Measurements from ENCODE around the gene TNFRSF6B.
A peak's percentile ranks its signal among the peaks of the same experiment; 100 is the strongest.

TNFRSF6B gene

GRCh38 chr20:63685269-63686026 lies 11.0 kb upstream of the TNFRSF6B start:
- intact Hi-C loops (cut with micrococcal nuclease), result loop anchor here (2.0 kb wide), 2 partner anchors 27 to 147 kb away; partner anchors contain the start of gene RTEL1
- no peaks in the 10 kb centered on the region for H3K9me3 Mint-ChIP-seq
- H3K27me3 Mint-ChIP-seq, result no peaks in the 10 kb centered on the region
- peak overlapping the region; percentile 100 for H3K27ac Mint-ChIP-seq
- H3K4me1 Mint-ChIP-seq (ENCODE audit: low read depth), result peaks cover 73% of the 10 kb centered on the region
- peak overlapping the region; percentile 55 for H3K4me3 Mint-ChIP-seq
- peaks cover 83% of the 10 kb centered on the region for H3K36me3 Mint-ChIP-seq (ENCODE audit: low read depth)

GRCh38 chr20:63686094-63686491 lies 10.4 kb upstream of the TNFRSF6B start:
- H3K27ac Mint-ChIP-seq, result peak overlapping the region; percentile 100
- H3K4me1 Mint-ChIP-seq (ENCODE audit: low read depth), result peaks cover 77% of the 10 kb centered on the region
- H3K9me3 Mint-ChIP-seq, result no peaks in the 10 kb centered on the region
- H3K4me3 Mint-ChIP-seq, result peak overlapping the region; percentile 58
- intact Hi-C loops (cut with micrococcal nuclease), result loop anchor here (2.0 kb wide), 2 partner anchors 27 to 147 kb away; partner anchors contain the start of gene RTEL1
- no peaks in the 10 kb centered on the region for H3K27me3 Mint-ChIP-seq
- peaks cover 83% of the 10 kb centered on the region for H3K36me3 Mint-ChIP-seq (ENCODE audit: low read depth)

GRCh38 chr20:63686492-63687321 lies 9.7 kb upstream of the TNFRSF6B start:
- Mint-ChIP-seq H3K9me3 (no peaks in the 10 kb centered on the region), H3K4me3 (peak overlapping the region; percentile 58), H3K4me1 (ENCODE audit: low read depth) (peaks cover 83% of the 10 kb centered on the region), H3K36me3 (ENCODE audit: low read depth) (peaks cover 83% of the 10 kb centered on the region), H3K27ac (peak overlapping the region; percentile 100), H3K27me3 (no peaks in the 10 kb centered on the region)
- intact Hi-C loops (cut with micrococcal nuclease), result loop anchor here (2.0 kb wide), 2 partner anchors 28 to 148 kb away; partner anchors contain the start of gene RTEL1

GRCh38 chr20:63687419-63688178 lies 8.9 kb upstream of the TNFRSF6B start:
- Mint-ChIP-seq H3K27ac (peak overlapping the region; percentile 100), H3K27me3 (no peaks in the 10 kb centered on the region), H3K9me3 (no peaks in the 10 kb centered on the region), H3K36me3 (ENCODE audit: low read depth) (peaks cover 84% of the 10 kb centered on the region), H3K4me3 (no peak overlapping the region), H3K4me1 (ENCODE audit: low read depth) (peaks cover 86% of the 10 kb centered on the region)
- intact Hi-C loops (cut with micrococcal nuclease), result loop anchor here (2.0 kb wide), 2 partner anchors 29 to 149 kb away; partner anchors contain the start of gene RTEL1

GRCh38 chr20:63688228-63689045 lies 8.0 kb upstream of the TNFRSF6B start:
- Mint-ChIP-seq H3K4me3 (peak overlapping the region; percentile 30), H3K27me3 (no peaks in the 10 kb centered on the region), H3K36me3 (ENCODE audit: low read depth) (peaks cover 85% of the 10 kb centered on the region), H3K27ac (peak overlapping the region; percentile 100), H3K9me3 (no peaks in the 10 kb centered on the region), H3K4me1 (ENCODE audit: low read depth) (peaks cover 79% of the 10 kb centered on the region)
- intact Hi-C loops (cut with micrococcal nuclease), result no loop called here

DNA sequence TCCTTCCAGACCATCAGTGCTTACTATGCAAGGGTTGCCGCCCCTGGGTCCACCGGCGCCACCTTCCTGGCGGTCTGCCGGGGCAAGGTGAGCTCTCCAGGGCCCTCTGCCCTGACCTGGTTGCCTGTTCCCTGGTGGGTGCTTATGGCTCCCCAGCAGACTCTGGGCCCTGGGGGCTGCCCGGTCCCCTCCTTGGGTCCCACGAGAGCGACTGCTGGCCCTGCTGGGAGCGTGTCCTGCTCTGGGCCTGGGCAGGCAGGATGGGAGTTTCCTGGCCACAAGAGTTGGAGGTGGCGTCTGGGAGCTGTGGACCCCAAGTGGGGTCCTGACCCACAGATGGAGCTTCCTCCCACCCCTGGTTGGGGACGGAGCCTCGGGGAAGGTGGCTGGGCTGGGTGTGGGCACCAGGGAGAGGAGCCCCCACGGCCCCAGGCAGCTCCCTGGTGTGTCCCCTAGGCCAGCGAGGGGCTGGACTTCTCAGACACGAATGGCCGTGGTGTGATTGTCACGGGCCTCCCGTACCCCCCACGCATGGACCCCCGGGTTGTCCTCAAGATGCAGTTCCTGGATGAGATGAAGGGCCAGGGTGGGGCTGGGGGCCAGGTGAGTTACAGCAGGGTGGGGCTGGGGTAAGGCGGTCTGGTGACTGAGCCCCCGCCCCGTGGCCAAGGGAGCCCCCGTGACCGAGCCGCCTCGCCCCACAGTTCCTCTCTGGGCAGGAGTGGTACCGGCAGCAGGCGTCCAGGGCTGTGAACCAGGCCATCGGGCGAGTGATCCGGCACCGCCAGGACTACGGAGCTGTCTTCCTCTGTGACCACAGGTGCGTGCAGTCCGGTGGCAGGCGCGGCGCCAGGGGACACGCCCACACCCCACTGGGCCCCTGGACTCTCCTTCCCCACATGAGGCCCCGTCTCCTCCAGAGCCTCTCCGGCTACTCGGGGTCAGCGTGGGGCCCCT lies 7.1 kb upstream of the TNFRSF6B start:
- H3K4me1 Mint-ChIP-seq (ENCODE audit: low read depth), result peaks cover 70% of the 10 kb centered on the region
- peak overlapping the region; percentile 100 for H3K27ac Mint-ChIP-seq
- no peaks in the 10 kb centered on the region for H3K9me3 Mint-ChIP-seq
- intact Hi-C loops (cut with micrococcal nuclease), result no loop called here
- H3K36me3 Mint-ChIP-seq (ENCODE audit: low read depth), result peaks cover 85% of the 10 kb centered on the region
- H3K27me3 Mint-ChIP-seq, result no peaks in the 10 kb centered on the region
- H3K4me3 Mint-ChIP-seq, result no peak overlapping the region

DNA sequence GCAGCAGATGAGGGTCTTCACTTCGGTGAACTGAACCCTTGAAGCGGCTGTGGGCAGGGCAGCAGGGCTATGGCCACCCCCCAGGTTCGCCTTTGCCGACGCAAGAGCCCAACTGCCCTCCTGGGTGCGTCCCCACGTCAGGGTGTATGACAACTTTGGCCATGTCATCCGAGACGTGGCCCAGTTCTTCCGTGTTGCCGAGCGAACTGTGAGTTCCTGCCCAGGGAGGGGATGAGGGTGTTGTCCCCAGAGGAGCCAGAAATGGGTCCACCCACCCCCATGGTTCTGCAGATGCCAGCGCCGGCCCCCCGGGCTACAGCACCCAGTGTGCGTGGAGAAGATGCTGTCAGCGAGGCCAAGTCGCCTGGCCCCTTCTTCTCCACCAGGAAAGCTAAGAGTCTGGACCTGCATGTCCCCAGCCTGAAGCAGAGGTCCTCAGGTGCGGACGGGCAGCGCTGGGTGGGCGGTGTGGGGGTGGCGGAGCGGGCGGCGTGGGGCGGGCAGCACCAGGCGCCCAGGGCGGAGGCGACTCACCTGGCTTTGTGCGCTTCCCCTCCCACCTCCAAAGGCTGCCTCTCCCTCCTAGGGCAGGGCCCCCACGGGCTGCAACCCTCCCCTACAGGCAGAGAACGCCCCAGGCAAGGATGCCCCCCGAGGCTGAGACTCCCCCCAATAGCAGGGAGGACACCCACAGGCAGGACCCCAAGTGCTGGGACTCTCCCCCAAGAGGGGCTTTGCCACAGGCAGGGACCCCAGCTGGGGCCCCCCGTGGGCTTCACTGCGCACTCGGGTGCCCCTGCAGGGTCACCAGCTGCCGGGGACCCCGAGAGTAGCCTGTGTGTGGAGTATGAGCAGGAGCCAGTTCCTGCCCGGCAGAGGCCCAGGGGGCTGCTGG lies 6.2 kb upstream of the TNFRSF6B start:
- Mint-ChIP-seq H3K36me3 (ENCODE audit: low read depth) (peaks cover 85% of the 10 kb centered on the region), H3K27ac (peak overlapping the region; percentile 100), H3K27me3 (no peaks in the 10 kb centered on the region), H3K9me3 (no peaks in the 10 kb centered on the region), H3K4me1 (ENCODE audit: low read depth) (peaks cover 62% of the 10 kb centered on the region), H3K4me3 (no peak overlapping the region)
- intact Hi-C loops (cut with micrococcal nuclease), result no loop called here

- intact Hi-C loops (cut with micrococcal nuclease), result no loop called here
- H3K9me3 Mint-ChIP-seq, result no peaks in the 10 kb centered on the region
- no peaks in the 10 kb centered on the region for H3K27me3 Mint-ChIP-seq
- H3K36me3 Mint-ChIP-seq (ENCODE audit: low read depth), result peaks cover 85% of the 10 kb centered on the region
- peaks cover 62% of the 10 kb centered on the region for H3K4me1 Mint-ChIP-seq (ENCODE audit: low read depth)
- peak overlapping the region; percentile 64 for H3K27ac Mint-ChIP-seq
- no peak overlapping the region for H3K4me3 Mint-ChIP-seq
Measured at GRCh38 chr20:63690898-63691710, 5.3 kb upstream of the TNFRSF6B start.

DNA sequence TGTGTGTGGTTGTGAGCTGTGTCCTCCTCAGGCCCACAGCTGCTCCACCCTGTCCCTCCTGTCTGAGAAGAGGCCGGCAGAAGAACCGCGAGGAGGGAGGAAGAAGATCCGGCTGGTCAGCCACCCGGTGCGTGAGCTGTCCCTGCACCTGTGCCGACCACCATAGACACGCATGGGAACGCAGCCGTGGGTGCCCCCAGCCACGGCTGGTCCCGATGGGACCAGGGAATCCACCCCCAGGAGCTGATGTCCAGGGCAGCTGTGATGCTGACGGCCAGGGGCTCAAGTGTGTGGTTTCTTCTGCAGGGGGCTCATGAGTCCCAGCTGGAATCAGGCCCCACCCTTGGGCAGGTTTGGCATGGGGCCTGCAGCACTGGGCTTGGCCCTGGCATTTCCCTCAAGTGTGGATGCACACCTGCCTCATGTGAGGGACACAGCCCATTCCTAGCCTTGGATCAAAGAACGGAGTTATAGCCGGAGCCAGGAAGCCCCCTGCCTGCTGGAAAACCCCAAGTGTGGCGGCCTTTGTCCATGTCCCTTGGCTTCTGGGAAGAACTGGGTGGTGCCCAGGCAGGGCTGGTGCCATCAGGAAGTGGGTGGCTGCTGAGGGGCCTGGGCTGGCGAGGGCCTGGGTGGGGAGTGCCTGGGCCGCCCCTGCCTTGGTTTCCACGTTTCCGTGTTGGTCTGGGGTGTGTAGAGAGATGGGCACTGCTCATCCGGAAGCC lies 4.6 kb upstream of the TNFRSF6B start:
- Mint-ChIP-seq H3K27ac (peak overlapping the region; percentile 64), H3K4me1 (ENCODE audit: low read depth) (peaks cover 62% of the 10 kb centered on the region), H3K4me3 (no peak overlapping the region), H3K36me3 (ENCODE audit: low read depth) (peaks cover 87% of the 10 kb centered on the region), H3K27me3 (no peaks in the 10 kb centered on the region), H3K9me3 (no peaks in the 10 kb centered on the region)
- intact Hi-C loops (cut with micrococcal nuclease), result no loop called here

DNA sequence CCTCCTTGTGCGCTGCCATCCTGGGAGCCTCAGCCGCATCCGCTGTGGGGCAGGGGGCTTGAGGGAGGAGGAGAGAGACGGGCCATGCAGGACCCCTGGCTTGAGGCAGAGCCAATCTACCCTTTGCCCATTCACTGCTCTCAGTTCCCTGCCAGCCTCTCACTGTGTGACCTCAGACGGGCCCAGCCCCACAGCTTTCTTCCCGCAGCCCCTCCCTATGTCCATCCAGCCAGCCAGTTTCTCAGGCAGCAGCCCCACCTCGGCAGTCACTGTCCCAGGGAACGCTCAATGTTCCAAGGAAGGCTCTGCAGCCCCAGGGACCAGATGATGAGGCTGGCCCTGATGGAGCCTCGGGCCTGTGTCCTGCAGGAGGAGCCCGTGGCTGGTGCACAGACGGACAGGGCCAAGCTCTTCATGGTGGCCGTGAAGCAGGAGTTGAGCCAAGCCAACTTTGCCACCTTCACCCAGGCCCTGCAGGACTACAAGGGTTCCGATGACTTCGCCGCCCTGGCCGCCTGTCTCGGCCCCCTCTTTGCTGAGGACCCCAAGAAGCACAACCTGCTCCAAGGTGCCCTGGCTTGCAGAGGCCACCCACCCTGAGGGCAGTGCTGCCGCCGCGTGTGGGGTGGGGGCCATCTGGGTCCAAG lies 3.9 kb upstream of the TNFRSF6B start:
- H3K4me1 Mint-ChIP-seq (ENCODE audit: low read depth), result peaks cover 62% of the 10 kb centered on the region
- H3K4me3 Mint-ChIP-seq, result no peak overlapping the region
- no peaks in the 10 kb centered on the region for H3K9me3 Mint-ChIP-seq

More for the DNA sequence above, 3.9 kb upstream of the TNFRSF6B start:
- Mint-ChIP-seq H3K36me3 (ENCODE audit: low read depth) (peaks cover 94% of the 10 kb centered on the region), H3K27me3 (peaks cover 3% of the 10 kb centered on the region), H3K27ac (peak overlapping the region; percentile 64)
- intact Hi-C loops (cut with micrococcal nuclease), result no loop called here

Data from dendritic cell treated with granulocyte-macrophage colony-stimulating factor and Interleukin-4, amounts not matched to agents 40 ng/mL and 50 ng/mL, for 4 days (primary cell).